ENCODE results near the gene TMEM178B.
"Not testable (repeated sequence)": the region's sequence is repeated elsewhere in the genome, so short reads cannot be mapped to it uniquely, and the experiment has no call there.

The TMEM178B gene

DNA sequence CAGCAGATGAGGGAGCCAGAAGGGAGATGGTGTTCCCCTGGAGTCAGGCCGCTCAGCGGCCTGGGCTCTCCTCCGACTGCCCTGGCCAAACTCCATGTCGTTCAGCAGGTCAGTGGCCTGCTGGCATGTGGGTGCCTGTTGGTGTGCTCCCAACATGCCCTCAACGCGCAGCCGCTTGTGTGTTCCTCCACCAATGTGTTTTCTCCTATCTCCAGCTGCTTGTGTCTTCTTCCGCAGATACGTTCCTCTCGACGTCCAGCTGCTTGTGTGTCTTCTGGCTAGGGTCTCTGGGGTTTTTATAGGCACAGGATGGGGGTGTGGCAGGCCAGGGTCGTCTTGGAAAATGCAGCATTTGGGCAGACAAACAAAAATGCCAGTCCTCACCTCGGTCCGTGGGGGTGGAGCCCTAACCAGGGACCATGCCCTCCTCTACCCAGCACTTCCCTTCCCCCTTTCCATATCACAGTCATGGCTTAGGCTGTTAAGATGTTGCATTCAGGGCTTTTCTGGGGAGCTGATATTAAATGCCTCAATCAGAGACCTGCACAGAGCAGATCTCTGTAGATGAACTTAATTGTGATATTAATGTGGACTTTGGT lies 111.6 kb downstream of the TMEM178B start:
- no peak for DNase-seq (ENCODE audit: low read depth)

DNA sequence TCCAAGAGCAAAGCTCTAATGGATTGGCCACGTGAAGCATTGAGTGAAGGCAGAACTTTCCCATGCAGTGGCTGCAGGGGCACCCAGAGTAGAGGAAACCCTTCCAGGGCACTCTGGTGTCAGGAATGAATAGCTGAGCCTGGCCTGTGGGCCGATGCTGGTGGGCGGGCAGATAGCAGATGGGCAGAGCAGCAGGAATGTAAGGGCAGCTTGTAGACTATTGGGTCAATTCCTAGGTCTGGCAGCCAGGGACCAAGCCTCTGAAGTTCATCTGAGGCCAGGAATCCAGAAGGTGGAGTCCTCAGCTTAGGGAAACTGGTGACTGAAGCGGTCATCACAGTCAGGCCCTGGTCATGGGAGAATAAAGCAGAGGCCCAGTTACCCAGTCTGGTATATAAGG lies 115.4 kb downstream of the TMEM178B start:
- no peak for DNase-seq (ENCODE audit: low read depth)

GRCh38 chr7:141190495-141190894 lies 116.6 kb downstream of the TMEM178B start:
- DNase-seq (ENCODE audit: low read depth): no peak

- DNase-seq (ENCODE audit: low read depth): no peak
Measured at GRCh38 chr7:141191277-141191676, 117.4 kb downstream of the TMEM178B start.

DNA sequence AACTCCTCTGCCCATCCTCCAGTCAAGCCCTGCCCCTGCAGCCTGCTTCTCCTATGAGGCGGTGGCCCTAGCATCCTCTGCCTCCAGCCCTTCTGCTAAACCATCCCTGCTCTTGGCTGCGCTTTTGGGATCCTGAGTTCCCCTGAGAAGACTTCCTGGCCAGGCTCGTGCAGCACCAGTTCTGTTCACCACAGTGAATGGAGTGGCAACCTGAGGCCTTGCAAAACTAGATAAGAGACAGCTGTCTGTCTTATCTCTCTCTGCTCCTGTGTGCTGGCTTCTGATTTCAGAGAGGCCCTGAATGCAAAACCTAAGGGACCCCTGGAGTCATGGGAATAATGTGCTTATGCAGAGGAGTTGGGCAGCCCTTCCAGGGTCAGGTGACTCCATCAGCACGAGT lies 119.2 kb downstream of the TMEM178B start:
- DNase-seq (ENCODE audit: low read depth): no peak

- DNase-seq (ENCODE audit: low read depth): not testable (repeated sequence)
Measured at GRCh38 chr7:141195722-141196121, 121.9 kb downstream of the TMEM178B start.

DNA sequence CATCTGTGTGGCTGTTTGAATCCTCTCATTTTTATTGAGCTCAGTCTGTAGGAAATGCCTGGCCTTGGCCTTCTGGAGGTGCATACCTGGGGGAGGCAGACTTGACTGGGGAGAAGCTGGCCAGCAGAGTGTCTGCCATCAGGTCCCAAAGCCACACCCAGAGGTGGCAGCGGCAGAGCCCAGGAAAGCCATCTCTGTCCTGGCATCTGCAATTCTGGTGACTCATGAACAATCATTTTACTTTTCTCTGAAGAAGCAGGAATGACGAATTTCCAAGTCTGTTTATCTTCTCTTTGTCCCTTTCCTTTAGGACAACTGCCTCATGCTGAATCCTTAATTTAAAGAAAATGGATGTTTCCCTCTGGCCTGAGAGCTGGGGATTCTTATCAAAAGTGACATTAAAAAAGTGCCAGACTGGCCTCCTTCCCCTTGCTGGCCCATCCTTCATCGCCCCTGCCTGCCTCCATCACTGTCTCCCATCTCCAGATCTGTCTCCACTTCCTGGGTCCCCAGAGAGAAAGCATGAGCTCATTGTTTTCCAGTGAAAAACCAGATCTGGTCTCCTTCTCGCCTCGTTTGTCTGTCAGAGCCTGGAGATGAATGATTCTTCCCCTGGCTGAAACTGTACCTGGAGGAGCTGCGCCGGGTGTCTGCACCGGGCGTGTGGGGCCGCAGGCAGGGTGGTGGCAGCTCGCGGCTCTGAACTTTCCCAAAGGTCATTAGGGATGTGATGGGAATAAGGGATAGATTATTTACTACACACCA lies 124.5 kb downstream of the TMEM178B start:
- no peak for DNase-seq (ENCODE audit: low read depth)

GRCh38 chr7:141200191-141201108 lies 126.6 kb downstream of the TMEM178B start:
- no peak for DNase-seq (ENCODE audit: low read depth)

DNA sequence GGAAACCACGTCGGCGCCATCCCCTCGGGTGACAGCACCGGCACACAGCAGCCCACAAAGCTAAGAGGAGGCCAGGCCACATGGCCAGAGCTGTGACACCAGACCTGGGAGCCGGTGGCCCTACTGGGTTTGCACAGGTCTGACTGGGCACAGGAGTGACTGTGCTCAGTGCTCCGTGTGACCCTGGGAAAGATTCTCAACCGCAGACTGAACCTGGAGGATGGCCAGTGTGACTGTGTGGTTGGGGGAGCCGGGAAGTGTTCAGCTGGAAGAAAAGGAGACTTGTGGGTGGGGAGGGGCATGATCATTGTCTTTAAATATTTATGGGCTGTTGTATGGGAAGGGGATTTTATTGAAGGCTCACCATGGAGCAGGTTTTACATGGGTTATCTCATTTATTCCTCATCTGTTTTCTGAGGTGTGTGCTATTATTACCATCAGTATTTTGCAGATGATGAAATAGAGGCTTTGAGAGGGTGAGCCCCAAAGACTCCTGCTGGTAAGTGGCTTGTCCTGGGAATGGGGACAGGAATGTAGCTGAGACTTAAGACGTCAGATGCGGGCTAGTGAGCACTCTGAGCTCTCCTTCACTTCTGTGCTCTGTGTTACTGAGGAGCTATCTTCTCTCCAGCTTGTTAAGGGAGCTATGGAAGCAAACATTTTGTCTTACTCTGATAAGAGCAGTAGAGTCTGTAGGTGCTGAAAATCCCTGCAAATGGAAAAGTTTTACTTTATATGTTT lies 127.5 kb downstream of the TMEM178B start:
- no peak for DNase-seq (ENCODE audit: low read depth)

GRCh38 chr7:141202535-141202934 lies 128.7 kb downstream of the TMEM178B start:
- DNase-seq (ENCODE audit: low read depth): no peak

GRCh38 chr7:141203177-141203576 lies 129.3 kb downstream of the TMEM178B start:
- DNase-seq (ENCODE audit: low read depth): no peak

- no peak for DNase-seq (ENCODE audit: low read depth)
Measured at GRCh38 chr7:141203586-141203985, 129.7 kb downstream of the TMEM178B start.

GRCh38 chr7:141207661-141208060 lies 133.8 kb downstream of the TMEM178B start:
- DNase-seq (ENCODE audit: low read depth): no peak

DNA sequence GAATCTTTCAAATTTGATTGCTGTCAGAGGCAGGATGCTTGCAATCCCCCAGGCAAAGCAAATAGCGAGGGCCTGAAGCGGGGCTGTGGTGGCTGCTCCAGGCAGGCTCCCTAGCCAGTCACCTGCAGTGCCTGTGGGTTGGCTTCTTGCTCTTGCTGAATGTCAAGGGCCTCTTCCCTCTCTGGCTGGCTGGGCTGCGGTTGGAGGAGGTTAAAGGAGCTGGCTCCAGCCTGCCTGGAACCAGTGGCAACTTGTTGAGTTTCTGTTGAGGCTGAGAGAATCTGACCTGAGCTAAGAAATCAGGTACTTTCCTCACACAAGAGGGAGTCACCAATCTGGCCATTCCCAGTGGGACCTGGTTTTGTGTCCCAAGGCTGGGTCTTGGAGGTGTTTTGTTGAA lies 134.7 kb downstream of the TMEM178B start:
- DNase-seq (ENCODE audit: low read depth): no peak

DNA sequence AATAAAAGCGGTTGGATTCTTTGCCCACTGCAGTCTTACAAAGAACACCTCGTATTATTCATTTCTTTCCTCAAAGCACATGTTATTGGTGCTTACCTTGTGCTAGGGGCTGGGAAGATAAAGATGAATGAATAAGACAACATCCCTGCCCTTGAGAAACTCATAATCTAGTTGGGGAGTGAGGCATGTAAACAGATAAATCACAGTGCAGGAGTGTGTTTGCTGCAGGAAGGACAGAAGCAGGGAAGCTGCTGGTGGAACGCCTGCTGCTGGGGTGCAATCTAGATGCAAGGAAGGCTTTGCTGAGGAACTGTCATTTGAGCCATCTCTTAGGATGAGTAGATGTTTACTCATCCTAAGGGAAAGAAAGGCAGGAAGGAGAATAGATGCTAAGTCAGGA lies 135.6 kb downstream of the TMEM178B start:
- DNase-seq (ENCODE audit: low read depth): no peak

- no peak for DNase-seq (ENCODE audit: low read depth)
Measured at GRCh38 chr7:141210862-141211261, 137.0 kb downstream of the TMEM178B start.

DNA sequence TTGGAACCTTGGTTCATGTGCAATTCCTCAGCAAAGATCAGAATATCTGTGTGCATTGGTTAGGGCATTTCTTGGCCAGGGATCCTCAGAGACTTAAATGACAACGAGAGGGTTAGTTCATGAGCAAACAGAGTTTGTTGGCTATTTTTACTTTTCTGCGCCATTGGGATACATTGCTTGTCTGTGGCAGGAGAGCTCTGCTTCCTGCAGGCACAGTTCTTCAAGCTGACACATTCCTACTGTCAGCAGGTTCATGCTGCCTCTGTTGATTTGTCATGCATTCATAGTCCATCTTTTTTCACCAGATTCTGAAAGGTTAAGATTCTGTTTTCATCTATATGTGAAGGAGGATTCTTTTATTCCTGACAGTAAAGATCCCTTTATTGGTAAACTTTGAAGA lies 139.4 kb downstream of the TMEM178B start:
- no peak for DNase-seq (ENCODE audit: low read depth)

GRCh38 chr7:141217938-141218337 lies 144.1 kb downstream of the TMEM178B start:
- no peak for DNase-seq (ENCODE audit: low read depth)

- no peak for DNase-seq (ENCODE audit: low read depth)
Measured at GRCh38 chr7:141218941-141219340, 145.1 kb downstream of the TMEM178B start.

GRCh38 chr7:141220263-141220880 lies 146.5 kb downstream of the TMEM178B start:
- no peak for DNase-seq (ENCODE audit: low read depth)

DNA sequence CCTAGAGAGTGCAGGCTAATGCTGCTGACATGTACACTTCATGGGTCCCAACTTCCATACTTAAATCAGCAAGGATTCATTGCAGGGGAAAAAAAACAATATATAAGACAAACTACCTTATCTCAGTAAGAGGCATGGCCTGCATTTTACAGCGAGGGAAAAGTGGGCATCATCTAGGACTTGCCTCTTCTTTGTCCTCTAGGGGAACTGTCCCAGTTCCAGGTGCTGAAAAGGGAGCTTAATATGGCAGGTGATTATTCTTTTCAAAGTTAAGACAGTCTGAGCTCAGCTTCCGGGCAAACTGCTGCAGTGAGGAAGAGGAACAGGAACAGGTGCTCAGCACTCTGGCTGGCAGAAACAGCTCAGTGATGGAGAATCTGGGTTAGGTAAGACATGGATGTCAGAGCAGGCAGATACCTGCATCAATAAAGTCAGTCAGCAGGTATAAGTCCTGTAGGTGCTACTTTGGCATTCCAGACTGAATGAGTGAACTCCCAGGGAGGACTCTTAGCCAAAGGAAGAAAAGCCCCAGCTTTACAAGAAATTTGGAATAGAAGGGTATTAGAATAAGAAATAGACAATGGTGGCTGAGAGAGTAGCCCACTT lies 147.2 kb downstream of the TMEM178B start:
- no peak for DNase-seq (ENCODE audit: low read depth)

Data from activated T-helper 9 cell treated with anti-CD3 and anti-CD28 coated beads, Interleukin-2, amount 50 U/mL, for 16 hours (primary cell).